GM23248 (cell line): ENCODE results near the gene DUSP7. TPM values are rescaled to one million over a fixed set of nuclear protein-coding genes. Genes with fewer than 3 reads are reported as not detected.

Experiments
- DNase-seq: peaks from one replicate; pipeline ENCODE4 v3.0.0-alpha.2; 2015
- H2AFZ ChIP-seq: fragments of 200-600 bp; sonication (generic); 2 replicates; pipeline ENCODE4 v1.6.1; 2016; ENCODE audit warnings: antibody characterized with exemption
- H3F3A ChIP-seq: fragments of 200-600 bp; sonication (generic); 2 replicates; pipeline ENCODE4 v1.6.1; 2016; ENCODE audit warnings: mild to moderate bottlenecking, antibody characterized with exemption, mixed run types; ENCODE audit not compliant: insufficient read depth
- H3K27ac ChIP-seq: fragments of 200-600 bp; sonication (generic); 2 replicates; pipeline ENCODE4 v1.5.1; 2016; ENCODE audit warnings: mild to moderate bottlenecking
- H3K27me3 ChIP-seq: fragments of 200-600 bp; sonication (generic); replicated peaks from 2 replicates; pipeline ENCODE4 v1.6.1; 2016; ENCODE audit warnings: mild to moderate bottlenecking; ENCODE audit not compliant: insufficient read depth
- H3K36me3 ChIP-seq: fragments of 200-600 bp; sonication (generic); 2 replicates; pipeline ENCODE4 v1.6.1; 2016; ENCODE audit warnings: low read depth, mild to moderate bottlenecking
- H3K4me1 ChIP-seq: fragments of 200-600 bp; sonication (generic); 2 replicates; pipeline ENCODE4 v1.6.1; 2016; ENCODE audit warnings: mild to moderate bottlenecking; ENCODE audit not compliant: insufficient read depth
- H3K4me2 ChIP-seq: fragments of 200-600 bp; sonication (generic); one replicate; pipeline ENCODE4 v1.6.1; 2016; ENCODE audit warnings: mild to moderate bottlenecking; ENCODE audit not compliant: unreplicated experiment
- H3K4me3 ChIP-seq: fragments of 200-600 bp; sonication (generic); 2 replicates; pipeline ENCODE4 v1.5.1; 2016; ENCODE audit warnings: mild to moderate bottlenecking
- H3K79me2 ChIP-seq: fragments of 200-600 bp; sonication (generic); 2 replicates; pipeline ENCODE4 v1.6.1; 2016; ENCODE audit warnings: mild to moderate bottlenecking; ENCODE audit not compliant: insufficient read depth
- H3K9ac ChIP-seq: fragments of 200-600 bp; sonication (generic); 2 replicates; pipeline ENCODE4 v1.6.1; 2016; ENCODE audit warnings: mild to moderate bottlenecking
- H3K9me2 ChIP-seq: fragments of 200-600 bp; sonication (generic); 2 replicates; pipeline ENCODE4 v1.6.1; 2016; ENCODE audit warnings: mixed run types, mild to moderate bottlenecking, moderate library complexity; ENCODE audit not compliant: insufficient read depth
- H3K9me3 ChIP-seq: fragments of 200-600 bp; sonication (generic); one replicate; pipeline ENCODE4 v1.6.1; 2017; ENCODE audit warnings: low read depth
- H4K20me1 ChIP-seq: fragments of 200-600 bp; sonication (generic); 2 replicates; pipeline ENCODE4 v1.6.0; 2016; ENCODE audit not compliant: insufficient read depth
- EZH2 ChIP-seq: fragments of 200-600 bp; sonication (generic); IDR thresholded peaks from 2 replicates; pipeline ENCODE4 v1.6.1; 2018; ENCODE audit warnings: antibody characterized with exemption, mild to moderate bottlenecking; ENCODE audit not compliant: insufficient read depth, poor library complexity, severe bottlenecking
- EZH2phosphoT487 ChIP-seq: fragments of 200-600 bp; sonication (generic); IDR thresholded peaks from 2 replicates; pipeline ENCODE4 v1.6.1; 2018; ENCODE audit warnings: antibody characterized with exemption, moderate library complexity, mild to moderate bottlenecking, low read depth; ENCODE audit not compliant: insufficient read depth
- WGBS, 2 experiments: methylation state at CpG; one replicate each; pipeline ENCODE4 v1.1.6; 2015 to 2017; ENCODE audit warnings: low lambda C conversion rate in 2 of 2, low coverage in 1 of 2; ENCODE audit errors: missing lambda C conversion rate in 2 of 2; 5-methylcytosine and 5-hydroxymethylcytosine counted together
- in situ Hi-C: fragments of 300-500 bp; cut with MboI; formaldehyde crosslinking; loops from 2 replicates; pipeline ENCODE4 v1.15.0; 2020
- polyA plus RNA-seq: library from polyadenylated mRNA; unstranded; fragments of >200 nt; fragmentation: Nextera tagmentation; extraction: Ambion mirVana; gene quantifications from 2 replicates; pipeline ENCODE4 v1.2.1, GENCODE V29; 2016
- total RNA-seq: library from RNA; depleted of rRNA; stranded (reverse); fragments of >200 nt; shearing (Covaris generic); gene quantifications from 2 replicates; pipeline ENCODE4 v1.2.3, GENCODE V29; 2014

Gene DUSP7
- total and polyA plus RNA-seq, 2 experiments from 2014 or later, result 5.8 to 17.7 TPM

DNA sequence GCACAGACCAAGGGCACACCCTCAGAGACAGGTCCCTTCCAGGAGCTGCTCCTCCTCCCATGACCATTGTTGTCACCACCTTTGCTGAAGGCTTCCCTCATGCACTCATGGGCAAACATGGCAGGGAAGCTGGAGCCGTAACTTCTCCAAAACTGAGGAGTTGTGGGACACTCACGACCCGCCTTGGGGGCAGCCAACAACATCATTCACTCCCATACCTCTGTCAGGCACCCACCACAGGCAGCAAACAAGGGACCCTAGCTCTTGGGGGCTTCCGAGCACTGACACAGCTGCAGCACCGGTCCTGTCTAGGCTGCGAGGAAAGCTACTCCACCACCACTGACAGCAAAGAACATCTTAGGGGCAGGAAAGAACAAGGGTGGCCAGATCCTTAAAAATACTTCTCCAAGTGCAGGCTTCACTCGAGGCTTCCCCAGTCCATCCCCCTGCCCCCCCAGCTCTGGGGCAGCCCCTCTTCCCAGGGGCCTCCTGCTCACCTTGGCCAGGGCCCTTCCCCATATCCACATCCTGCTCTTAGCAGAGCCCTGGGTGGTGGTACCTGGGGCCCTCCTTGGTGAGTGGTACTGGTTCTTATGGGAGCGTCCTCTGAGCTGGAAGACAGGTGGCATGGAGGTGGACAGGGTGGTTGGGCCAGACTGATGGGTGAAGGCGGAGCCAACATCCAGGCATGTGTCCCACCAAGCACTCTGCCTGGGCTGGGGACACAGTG is 28.0 kb upstream of the DUSP7 start:
- Histone ChIP-seq H3K36me3 (no peaks in the 10 kb centered on the region), H3K4me2 (no peak overlapping the region), H4K20me1 (no peaks in the 10 kb centered on the region), H3K27me3 (no peaks in the 10 kb centered on the region), H3K9ac (no peak overlapping the region), H3K9me2 (no peaks in the 10 kb centered on the region), H3K27ac (no peak overlapping the region), H3K4me3 (no peak overlapping the region), H3F3A (no peaks in the 10 kb centered on the region), H3K9me3 (no peaks in the 10 kb centered on the region), H3K79me2 (no peaks in the 10 kb centered on the region), H3K4me1 (peaks cover 14% of the 10 kb centered on the region; the same call in 1 of the 2 replicates), H2AFZ (no peak overlapping the region)
- TF ChIP-seq EZH2 (no peak), EZH2phosphoT487 (no peak)
- WGBS, 2 experiments, result 88 to 90% methylated on average over 9 of the region's 9 CpGs
- no peak for DNase-seq
- in situ Hi-C loops, result no loop called here

DNA sequence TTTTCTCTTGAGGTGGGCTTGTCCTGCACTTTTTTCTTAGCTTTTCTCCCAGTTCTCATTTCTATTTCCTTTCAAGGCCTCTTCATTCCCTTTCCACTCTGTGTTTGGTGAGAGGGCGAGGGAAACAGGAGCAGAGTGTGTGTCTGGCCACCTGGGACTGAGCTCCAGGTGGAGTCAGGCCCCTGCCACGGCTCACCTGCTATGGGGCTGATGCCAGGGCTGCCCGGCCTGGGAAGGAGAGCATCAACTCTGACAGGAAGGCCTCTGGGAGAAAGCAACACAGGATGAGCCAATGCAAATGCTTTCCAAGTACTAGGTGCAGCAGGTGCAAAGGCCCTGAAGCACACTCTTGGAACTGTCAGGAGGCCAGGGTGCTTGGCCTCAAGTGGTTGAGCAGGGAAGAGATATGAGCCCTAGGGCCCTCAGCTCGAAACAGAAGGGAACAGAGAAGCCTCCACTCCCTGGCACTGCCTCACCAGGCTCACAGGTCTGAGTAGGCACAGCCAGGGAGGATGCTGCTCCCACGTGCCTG is 27.3 kb upstream of the DUSP7 start:
- in situ Hi-C loops, result no loop called here
- H3K9me3 ChIP-seq, result no peaks in the 10 kb centered on the region
- no peak for DNase-seq

DNA sequence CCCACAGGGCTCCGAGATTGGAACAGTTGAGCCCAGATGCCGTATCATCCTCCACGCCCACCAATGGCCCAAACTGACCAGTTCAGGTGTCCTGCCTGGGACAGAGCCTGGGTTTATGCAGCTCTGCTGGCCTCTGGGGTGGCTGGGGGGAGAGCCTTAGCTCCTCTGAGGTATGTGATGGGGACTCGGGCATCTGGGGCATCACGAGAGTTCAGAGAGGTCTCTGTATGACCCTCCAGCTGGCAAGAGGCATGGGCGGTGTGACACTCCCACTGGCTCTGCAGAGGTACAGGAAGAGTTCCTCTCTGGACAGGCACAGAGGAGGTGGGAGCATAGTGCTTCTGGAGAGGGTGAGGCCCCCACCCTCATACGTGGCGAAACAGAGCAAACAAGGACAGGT is 26.6 kb upstream of the DUSP7 start:
- Histone ChIP-seq H4K20me1 (no peaks in the 10 kb centered on the region), H3K4me1 (peaks cover 9% of the 10 kb centered on the region; the same call in 1 of the 2 replicates), H3K4me3 (no peak overlapping the region), H3K9me2 (no peaks in the 10 kb centered on the region), H3K4me2 (no peak overlapping the region), H3F3A (no peaks in the 10 kb centered on the region), H3K9me3 (no peaks in the 10 kb centered on the region), H3K9ac (no peak overlapping the region), H3K36me3 (no peaks in the 10 kb centered on the region), H2AFZ (no peak overlapping the region), H3K27ac (no peak overlapping the region), H3K79me2 (no peaks in the 10 kb centered on the region), H3K27me3 (no peaks in the 10 kb centered on the region)
- in situ Hi-C loops, result no loop called here
- TF ChIP-seq EZH2, result no peak
- TF ChIP-seq EZH2phosphoT487, result no peak
- WGBS, 2 experiments, result 90 to 96% methylated on average over 8 of the region's 8 CpGs
- DNase-seq, result no peak

More for the DNA sequence above, 27.3 kb upstream of the DUSP7 start:
- H3K4me1 ChIP-seq, result peaks cover 9% of the 10 kb centered on the region; the same call in 1 of the 2 replicates
- no peak overlapping the region for H3K9ac ChIP-seq
- H2AFZ ChIP-seq, result no peak overlapping the region
- no peaks in the 10 kb centered on the region for H3K27me3 ChIP-seq
- 77 to 82% methylated on average over 5 of the region's 5 CpGs for WGBS, 2 experiments
- no peak for TF ChIP-seq EZH2
- TF ChIP-seq EZH2phosphoT487, result no peak
- no peak overlapping the region for H3K27ac ChIP-seq
- no peak overlapping the region for H3K4me2 ChIP-seq
- H3F3A ChIP-seq, result no peaks in the 10 kb centered on the region
- no peaks in the 10 kb centered on the region for H3K36me3 ChIP-seq
- no peaks in the 10 kb centered on the region for H3K79me2 ChIP-seq
- H3K4me3 ChIP-seq, result no peak overlapping the region
- H3K9me2 ChIP-seq, result no peaks in the 10 kb centered on the region
- no peaks in the 10 kb centered on the region for H4K20me1 ChIP-seq

DNA sequence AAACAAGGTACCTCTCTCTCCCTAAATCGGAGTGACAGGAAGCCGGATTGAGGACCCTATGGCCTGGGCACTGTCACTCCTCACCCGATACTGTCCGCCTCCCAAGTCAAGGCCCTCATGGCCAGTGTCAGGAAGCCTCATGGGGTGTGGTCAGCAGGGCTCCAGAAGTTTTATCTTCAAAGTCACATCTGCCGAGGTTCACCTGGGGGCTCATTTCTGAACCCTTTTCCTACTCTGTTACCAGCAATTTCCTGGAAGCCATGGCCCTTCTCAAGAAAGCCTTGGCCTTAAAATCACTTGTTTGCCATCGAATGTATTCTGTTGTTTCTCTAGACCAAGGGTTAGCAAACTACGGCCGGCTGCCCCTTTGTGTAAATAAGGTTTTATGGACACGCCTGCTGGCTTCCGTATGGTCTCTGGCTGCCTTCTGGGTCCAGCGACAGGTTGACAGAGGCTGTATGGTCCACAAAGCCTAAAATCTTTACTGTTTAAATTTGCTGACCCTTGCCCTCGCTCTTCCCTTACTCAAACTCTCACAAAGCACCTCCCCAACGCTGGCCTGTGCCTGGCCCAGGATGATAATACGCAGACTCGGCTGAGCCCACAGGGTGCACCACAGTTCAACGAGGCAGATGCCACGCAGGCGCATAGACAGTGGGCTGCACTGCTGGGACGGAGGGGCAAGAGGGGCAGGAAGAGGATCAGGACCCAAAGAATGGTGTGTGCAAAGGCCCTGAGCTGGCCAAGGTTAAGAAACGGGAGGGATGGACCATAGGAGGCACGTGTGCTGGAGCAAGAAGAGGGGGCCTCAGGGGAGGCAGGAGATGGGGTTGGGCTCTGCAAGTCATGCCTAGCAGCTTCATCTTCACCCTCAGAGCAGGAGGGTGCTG is 24.7 kb upstream of the DUSP7 start:
- Histone ChIP-seq H3K27me3 (no peaks in the 10 kb centered on the region), H3K4me2 (no peak overlapping the region), H3K27ac (no peak overlapping the region), H3K4me1 (no peaks in the 10 kb centered on the region), H3K4me3 (no peak overlapping the region), H2AFZ (no peak overlapping the region), H3K9me3 (no peaks in the 10 kb centered on the region), H3K9ac (no peak overlapping the region), H3K79me2 (no peaks in the 10 kb centered on the region), H3K9me2 (no peaks in the 10 kb centered on the region), H3K36me3 (no peaks in the 10 kb centered on the region), H4K20me1 (no peaks in the 10 kb centered on the region), H3F3A (no peaks in the 10 kb centered on the region)
- in situ Hi-C loops, result no loop called here
- 80 to 87% methylated on average over 20 to 21 of the region's 21 CpGs for WGBS, 2 experiments
- DNase-seq, result no peak
- TF ChIP-seq EZH2, result no peak
- TF ChIP-seq EZH2phosphoT487, result no peak
